Sigmoid colon (tissue), 4 donors: ENCODE data around the gene LARGE1.

Experiments used
- CTCF ChIP-seq, 4 experiments: fragments of 450-650 bp in 3 of 4; fragments of 200-600 bp in 1 of 4; IDR thresholded peaks; one replicate each; pipeline ENCODE4 v1.5.1; 2016 to 2019; ENCODE audit warnings: antibody characterized with exemption in 4 of 4, mild to moderate bottlenecking in 3 of 4, moderate library complexity in 2 of 4
- EP300 ChIP-seq, 4 donors: sonication (generic); formaldehyde crosslinking; IDR thresholded peaks; one replicate each; pipeline ENCODE4 v1.6.1; 2017; ENCODE audit warnings: antibody characterized with exemption in 4 of 4
- POLR2A ChIP-seq, 2 donors: fragments of 450-650 bp; IDR thresholded peaks; one replicate each; pipeline ENCODE4 v1.6.1; 2016; ENCODE audit warnings: antibody characterized with exemption in 2 of 2, mild to moderate bottlenecking in 2 of 2, moderate library complexity in 2 of 2
- POLR2AphosphoS5 ChIP-seq, 4 donors: sonication (generic); formaldehyde crosslinking; IDR thresholded peaks; one replicate each; pipeline ENCODE4 v1.6.1; 2017; ENCODE audit warnings: antibody characterized with exemption in 4 of 4

DNA sequence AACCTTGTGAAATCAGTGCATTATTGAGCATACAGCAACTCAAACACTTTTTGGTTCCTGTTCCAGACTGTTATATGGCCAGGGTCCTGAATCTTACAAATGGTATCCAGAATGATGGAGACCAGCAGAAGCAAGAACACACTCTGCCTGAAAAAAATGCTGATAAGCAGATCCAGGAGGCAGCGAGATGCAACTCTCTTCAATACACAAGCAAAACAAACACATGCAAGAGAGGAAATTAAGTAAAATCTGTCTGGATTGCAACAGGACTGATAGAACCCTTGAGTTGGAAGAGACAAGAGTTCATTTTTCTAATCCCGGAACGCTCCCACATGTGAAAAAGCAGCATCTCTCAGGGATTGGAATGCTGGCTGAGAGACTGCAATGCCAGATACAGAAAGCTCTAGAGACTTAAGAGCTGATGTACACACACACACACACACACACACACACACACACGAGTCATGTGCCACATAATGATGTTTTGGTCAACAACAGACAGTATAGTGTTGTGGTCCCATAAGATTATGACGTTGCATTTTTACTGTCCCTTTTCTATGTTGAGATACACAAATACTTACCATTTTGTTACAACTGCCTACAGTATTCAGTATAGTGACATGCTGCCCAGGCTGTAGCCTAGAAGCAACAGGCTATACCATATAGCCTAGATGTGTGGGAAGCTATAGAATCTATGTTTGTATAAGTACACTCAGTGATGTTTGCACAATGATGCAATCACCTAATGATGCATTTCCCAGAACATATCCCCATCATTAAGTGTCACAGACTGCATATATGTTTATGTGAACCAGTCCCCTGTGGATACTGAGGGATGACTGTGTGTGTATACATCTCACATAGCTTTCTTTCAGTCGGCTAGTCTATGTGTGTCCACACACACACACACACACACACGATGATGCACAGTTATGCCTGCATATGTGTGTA, 406.6 kb downstream of the LARGE1 start:
- TF ChIP-seq CTCF (IDR thresholded peaks at IDR 0.05) (no peak), POLR2AphosphoS5 (IDR thresholded peaks at IDR 0.05) (no peak), POLR2A (IDR thresholded peaks at IDR 0.05) (no peak), EP300 (IDR thresholded peaks at IDR 0.05) (no peak)
